ENCODE measurements around the gene HS1BP3.

Gene HS1BP3

DNA sequence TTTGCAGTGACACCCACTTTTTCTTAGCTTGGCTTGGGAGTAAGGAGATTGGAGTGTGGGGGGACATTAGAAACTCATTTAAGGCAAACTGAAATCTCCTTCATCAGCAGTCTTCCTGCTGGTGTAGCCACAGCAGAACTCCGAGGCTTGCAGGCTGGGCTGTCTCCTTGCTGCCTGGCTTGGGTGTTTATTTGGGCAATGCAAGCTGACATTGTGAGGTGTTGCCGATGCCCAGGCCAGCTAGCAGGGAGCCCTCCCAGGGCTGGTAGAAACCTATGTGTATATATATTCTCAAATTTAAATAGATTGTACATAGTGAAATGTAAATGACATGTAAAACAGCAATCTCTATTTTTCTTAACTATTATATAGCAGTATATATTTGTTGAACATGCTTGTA is 27.9 kb upstream of the HS1BP3 start:
- no peak for DNase-seq (ENCODE audit: low read depth)
- no peak for TF ChIP-seq CTCF (IDR thresholded peaks at IDR 0.05; ENCODE audit: insufficient read depth, low read depth, low read length, missing control alignments)

DNA sequence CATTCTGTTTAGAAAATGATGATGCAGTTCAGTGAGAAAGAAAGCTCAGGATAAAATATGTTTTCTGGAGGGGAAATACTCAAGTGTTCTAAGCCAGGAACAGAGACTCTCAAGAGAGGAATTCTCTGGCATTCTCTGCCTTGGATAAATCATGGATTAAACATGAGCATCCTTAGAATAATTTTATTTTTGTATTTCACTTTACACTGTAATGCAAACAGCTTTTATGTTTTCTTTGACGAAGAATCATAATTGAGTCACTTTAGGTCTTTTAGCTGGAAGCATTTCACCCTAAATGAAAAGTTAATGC is 27.1 kb upstream of the HS1BP3 start:
- DNase-seq (ENCODE audit: low read depth): no peak
- no peak overlapping the region for H3K4me3 ChIP-seq (ENCODE audit: low read length)
- TF ChIP-seq CTCF (IDR thresholded peaks at IDR 0.05; ENCODE audit: insufficient read depth, low read depth, low read length, missing control alignments): no peak

More for the DNA sequence above, 27.9 kb upstream of the HS1BP3 start:
- no peak overlapping the region for H3K4me3 ChIP-seq (ENCODE audit: low read length)

DNA sequence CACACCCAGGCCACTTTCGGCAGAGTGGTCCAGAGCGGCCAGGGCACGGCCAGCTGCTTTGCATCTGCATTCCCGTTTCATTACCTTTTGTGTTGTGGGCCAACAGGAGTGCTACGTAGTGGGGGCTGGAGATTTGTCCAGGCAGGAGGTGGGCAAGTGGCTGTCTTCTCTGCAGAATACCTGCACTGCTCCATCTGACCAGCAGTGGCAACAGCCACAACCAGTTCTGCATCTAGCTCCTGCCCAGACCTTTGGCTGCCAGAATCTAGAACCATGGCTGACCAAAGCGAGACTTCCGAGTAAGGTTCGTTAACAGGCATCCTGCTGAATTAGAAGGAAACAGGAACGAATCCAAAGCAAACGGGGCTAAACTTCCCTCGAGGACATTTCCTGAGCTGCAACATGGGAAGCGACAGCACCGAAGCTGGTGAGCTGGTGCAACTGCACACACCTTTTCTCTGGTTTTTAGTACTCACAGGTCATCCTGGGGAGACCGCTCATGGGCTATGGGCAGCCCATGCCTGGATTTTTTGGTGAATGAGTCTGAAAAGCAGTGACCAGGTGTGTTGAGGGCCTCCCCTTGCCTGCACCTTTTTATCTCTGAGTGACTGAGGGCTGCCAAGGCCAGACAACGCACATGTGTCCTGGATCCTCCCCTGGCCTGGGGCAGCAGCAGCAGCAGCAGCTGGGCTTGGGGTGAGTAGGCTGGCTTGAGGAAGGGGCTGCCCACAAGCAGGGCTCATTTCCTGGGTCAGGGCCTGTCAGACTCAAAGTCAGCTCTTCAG is 26.6 kb upstream of the HS1BP3 start:
- peak; percentile 38 for TF ChIP-seq CTCF (IDR thresholded peaks at IDR 0.05; ENCODE audit: insufficient read depth, low read depth, low read length, missing control alignments)
- DNase-seq (ENCODE audit: low read depth): no peak

DNA sequence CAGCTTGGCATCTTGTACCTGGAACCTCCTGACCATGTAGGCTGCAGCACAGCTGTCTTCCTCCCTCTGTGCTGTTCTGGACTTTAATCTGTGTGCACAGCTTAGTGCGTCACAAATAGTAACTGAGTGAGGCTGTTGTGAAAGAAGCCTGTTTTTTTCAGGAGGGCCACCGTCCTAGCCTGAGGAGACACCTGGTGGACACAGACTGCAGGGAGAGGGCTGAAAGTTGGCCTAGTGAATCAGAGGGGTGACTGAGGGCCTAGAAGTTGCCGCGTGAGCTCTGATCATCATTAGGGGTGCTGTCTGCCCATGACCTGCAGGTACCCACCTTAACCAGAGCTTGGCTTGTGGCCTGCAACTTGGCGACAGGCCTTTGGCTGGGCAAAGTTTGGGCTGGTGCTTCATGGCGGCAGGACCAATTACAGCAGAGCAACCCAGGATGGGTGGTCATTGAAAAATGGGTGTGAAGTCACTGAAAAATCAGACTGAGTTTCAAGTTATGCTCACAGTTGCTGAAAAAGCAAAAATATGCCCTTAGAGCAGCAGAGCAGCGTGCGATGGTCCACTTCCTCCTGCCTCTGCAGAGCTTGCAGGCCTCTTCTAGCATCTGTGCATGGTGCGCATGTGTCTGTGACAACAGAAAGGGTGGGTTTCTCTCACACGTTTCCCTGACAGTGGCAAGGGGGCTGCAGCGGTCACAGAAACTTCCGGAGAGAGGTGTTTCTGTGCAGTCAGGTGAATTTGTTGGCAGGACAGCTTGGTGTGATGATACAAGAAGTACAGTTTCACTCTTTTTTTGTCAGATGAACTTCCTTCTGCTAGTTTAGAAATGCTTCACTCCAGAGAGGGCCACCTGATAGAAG is 25.7 kb upstream of the HS1BP3 start:
- no peak overlapping the region for H3K4me3 ChIP-seq (ENCODE audit: low read length)
- no peak for DNase-seq (ENCODE audit: low read depth)
- TF ChIP-seq CTCF (IDR thresholded peaks at IDR 0.05; ENCODE audit: insufficient read depth, low read depth, low read length, missing control alignments): peak; percentile 25

More for the DNA sequence above, 26.6 kb upstream of the HS1BP3 start:
- H3K4me3 ChIP-seq (ENCODE audit: low read length): no peak overlapping the region

GRCh38 chr2:20675701-20676352 is 24.9 kb upstream of the HS1BP3 start:
- peak; percentile 25 for TF ChIP-seq CTCF (IDR thresholded peaks at IDR 0.05; ENCODE audit: insufficient read depth, low read depth, low read length, missing control alignments)
- DNase-seq (ENCODE audit: low read depth): peak; percentile 61
- H3K4me3 ChIP-seq (ENCODE audit: low read length): no peak overlapping the region

DNA sequence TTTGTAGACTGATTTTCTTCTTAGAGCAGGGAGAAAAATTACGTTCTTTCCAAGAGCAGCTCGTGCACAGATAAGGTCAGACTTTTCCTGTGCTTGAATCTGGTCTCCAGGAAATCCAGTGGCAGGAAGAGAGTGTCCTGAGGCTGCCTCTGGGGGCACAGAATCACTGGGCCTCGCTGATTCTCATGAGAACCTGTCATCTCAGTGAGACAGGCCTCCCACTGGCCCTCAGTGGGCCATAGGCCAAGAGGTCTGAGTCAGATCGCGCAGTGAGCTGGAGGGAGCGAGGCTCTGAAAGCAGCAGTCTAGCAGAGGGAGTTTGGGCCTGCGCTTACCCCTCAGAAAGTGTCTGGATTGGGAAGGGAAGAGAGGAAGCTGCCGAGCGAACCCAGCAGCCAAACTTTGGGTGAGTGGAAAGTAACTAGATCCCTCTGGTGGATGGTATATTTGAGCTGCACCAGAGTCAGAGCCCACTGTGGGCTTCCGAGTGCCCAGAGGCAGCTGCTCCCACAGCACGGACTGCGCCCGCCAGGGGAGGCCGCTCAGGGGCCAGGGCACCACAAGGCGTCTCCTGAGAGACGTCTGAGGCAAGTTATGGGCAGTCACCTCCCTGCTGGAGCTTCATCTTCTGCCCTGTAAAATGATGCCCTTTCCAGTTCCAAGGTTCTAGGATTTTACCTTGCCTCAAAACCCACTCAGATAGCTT is 24.2 kb upstream of the HS1BP3 start:
- DNase-seq (ENCODE audit: low read depth): peak; percentile 32
- no peak overlapping the region for H3K4me3 ChIP-seq (ENCODE audit: low read length)
- no peak for TF ChIP-seq CTCF (IDR thresholded peaks at IDR 0.05; ENCODE audit: insufficient read depth, low read depth, low read length, missing control alignments)

All from epithelial cell of esophagus (primary cell).